Ishikawa (cell line): ENCODE results near the gene FOXO6.

ENCODE experiments used
- CEBPB ChIP-seq: IDR thresholded peaks from 2 replicates; pipeline ENCODE4 v1.6.1; 2012
- FOXM1 ChIP-seq: IDR thresholded peaks from 2 replicates; pipeline ENCODE4 v1.6.1; 2012; ENCODE audit warnings: low read depth, borderline replicate concordance

- TF ChIP-seq CEBPB (no peak), FOXM1 (no peak)
These were observed 53.1 kb downstream of the FOXO6 start for GRCh38 chr1:41414296-41414695.
